Colonic mucosa (tissue), 4 donors: ENCODE measurements around the gene SMNDC1. TPM values are rescaled to one million over a fixed set of nuclear protein-coding genes. Genes with fewer than 3 reads are reported as not detected.

Source experiments
- DNase-seq: peaks from one replicate; pipeline ENCODE4 v3.0.0-alpha.2; 2020
- H3K27ac ChIP-seq: fragments of 200-600 bp; one replicate; pipeline ENCODE4 v1.8.0; 2021
- H3K27me3 ChIP-seq: fragments of 200-600 bp; one replicate; pipeline ENCODE4 v1.8.0; 2021
- H3K36me3 ChIP-seq: fragments of 200-600 bp; one replicate; pipeline ENCODE4 v1.8.0; 2021
- H3K4me1 ChIP-seq: fragments of 200-600 bp; one replicate; pipeline ENCODE4 v1.8.0; 2021; ENCODE audit warnings: mild to moderate bottlenecking
- H3K4me3 ChIP-seq: fragments of 200-600 bp; one replicate; pipeline ENCODE4 v1.8.0; 2021
- H3K9ac ChIP-seq, 2 donors: one replicate each; pipeline ENCODE4 v1.7.0; 2013; ENCODE audit warnings: control low read depth in 2 of 2, low read depth in 2 of 2, low read length in 2 of 2
- H3K9me3 ChIP-seq: fragments of 200-600 bp; one replicate; pipeline ENCODE4 v1.8.0; 2021
- CTCF ChIP-seq: fragments of 200-600 bp; IDR thresholded peaks from one replicate; pipeline ENCODE4 v1.8.0; 2022; ENCODE audit warnings: antibody characterized with exemption, mild to moderate bottlenecking
- intact Hi-C: fragments of 100-400 bp; cut with DNase I; formaldehyde crosslinking; loops from one replicate; pipeline ENCODE4 v1.14.1; 2022
- total RNA-seq, 2 donors: library from RNA; stranded (reverse); fragmentation: NEBNext Ultra II Directional in 1 of 2; extraction: Animal tissue kit (Norgen Biotek cat#: 25700) in 1 of 2; gene quantifications; one replicate each; pipeline ENCODE4 v1.2.1, GENCODE V29; 2021
- donor health status: healthy.
- donor health status: DM: no; HTN: no; CAD: no.
- donor health status: DM: no; HTN: no; CAD: no.

SMNDC1 gene
- total RNA-seq, 2 donors from 2014 or later, result 24.8 to 32.1 TPM

- no peak overlapping the region for H3K4me3 ChIP-seq
- no peaks in the 10 kb centered on the region for H3K9me3 ChIP-seq
- H3K27ac ChIP-seq, result no peak overlapping the region
- H3K27me3 ChIP-seq, result no peaks in the 10 kb centered on the region
- DNase-seq, result no peak
- no peak overlapping the region for H3K9ac ChIP-seq
- TF ChIP-seq CTCF, result no peak
- H3K4me1 ChIP-seq, result no peaks in the 10 kb centered on the region
- H3K36me3 ChIP-seq, result no peaks in the 10 kb centered on the region
- intact Hi-C loops, result no loop called here
These were observed 41.6 kb downstream of the SMNDC1 start for GRCh38 chr10:110263164-110263563.

- Histone ChIP-seq H3K9ac (no peak overlapping the region), H3K27ac (no peak overlapping the region), H3K9me3 (no peaks in the 10 kb centered on the region), H3K4me1 (no peaks in the 10 kb centered on the region), H3K4me3 (no peak overlapping the region), H3K36me3 (no peaks in the 10 kb centered on the region), H3K27me3 (no peaks in the 10 kb centered on the region)
- no peak for DNase-seq
- TF ChIP-seq CTCF, result no peak
- intact Hi-C loops, result no loop called here
These were observed 43.8 kb downstream of the SMNDC1 start for GRCh38 chr10:110260746-110261477.

- H3K36me3 ChIP-seq, result no peaks in the 10 kb centered on the region
- no peaks in the 10 kb centered on the region for H3K27me3 ChIP-seq
- no peak overlapping the region for H3K9ac ChIP-seq
- H3K9me3 ChIP-seq, result no peaks in the 10 kb centered on the region
- TF ChIP-seq CTCF, result no peak
- no peak for DNase-seq
- H3K27ac ChIP-seq, result no peak overlapping the region
- no peaks in the 10 kb centered on the region for H3K4me1 ChIP-seq
- H3K4me3 ChIP-seq, result no peak overlapping the region
- intact Hi-C loops, result no loop called here
These were observed 45.4 kb downstream of the SMNDC1 start for GRCh38 chr10:110259317-110259716.

GRCh38 chr10:110258542-110258941, 46.2 kb downstream of the SMNDC1 start:
- intact Hi-C loops, result no loop called here
- no peaks in the 10 kb centered on the region for H3K4me1 ChIP-seq
- no peaks in the 10 kb centered on the region for H3K36me3 ChIP-seq
- no peak overlapping the region for H3K9ac ChIP-seq
- H3K4me3 ChIP-seq, result no peak overlapping the region
- no peak for DNase-seq
- no peak for TF ChIP-seq CTCF
- no peak overlapping the region for H3K27ac ChIP-seq
- no peaks in the 10 kb centered on the region for H3K9me3 ChIP-seq
- H3K27me3 ChIP-seq, result no peaks in the 10 kb centered on the region

- no peaks in the 10 kb centered on the region for H3K4me1 ChIP-seq
- no peak overlapping the region for H3K9ac ChIP-seq
- TF ChIP-seq CTCF, result no peak
- no peaks in the 10 kb centered on the region for H3K9me3 ChIP-seq
- no peak for DNase-seq
- no peaks in the 10 kb centered on the region for H3K27me3 ChIP-seq
- intact Hi-C loops, result no loop called here
- no peak overlapping the region for H3K27ac ChIP-seq
- H3K4me3 ChIP-seq, result no peak overlapping the region
- H3K36me3 ChIP-seq, result no peaks in the 10 kb centered on the region
These were observed 50.3 kb downstream of the SMNDC1 start for GRCh38 chr10:110254467-110254866.
